ENCODE results near the gene CREM. TPM values are rescaled to one million over a fixed set of nuclear protein-coding genes. Genes with fewer than 3 reads are reported as not detected.

The CREM gene
- total RNA-seq, 1 experiment from 2014 or later: 21.4 TPM

DNA sequence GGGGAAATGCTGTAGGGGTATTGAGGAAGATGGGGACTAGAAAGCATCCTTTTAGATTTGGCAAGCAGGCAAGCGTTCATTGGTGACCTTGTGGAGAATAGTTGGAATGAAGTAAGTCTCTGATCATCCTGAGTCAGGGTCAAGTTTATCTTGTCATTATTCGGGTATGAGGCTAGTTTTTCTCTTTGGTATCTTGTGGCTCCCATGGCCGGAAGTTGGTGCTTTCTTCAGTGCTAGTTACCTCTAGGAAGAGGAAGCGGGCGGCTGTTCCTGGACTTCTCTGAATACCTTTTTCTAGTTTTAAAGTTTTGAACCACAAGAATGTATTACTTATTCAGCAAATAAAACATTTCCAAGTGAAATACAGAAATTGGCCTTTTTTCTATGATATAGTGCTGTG, 9.2 kb downstream of the CREM start:
- Histone ChIP-seq H3K4me1 (ENCODE audit: control insufficient read depth in 1 of 2, insufficient read depth in 2 of 2, low read length in 2 of 2) (no peaks in the 10 kb centered on the region), H3K79me2 (ENCODE audit: insufficient read depth, low read length) (peaks cover 1% of the 10 kb centered on the region; the same call in 1 of the 2 replicates), H3K4me2 (ENCODE audit: low read length) (no peak overlapping the region), H2AFZ (ENCODE audit: low read depth, low read length, poor library complexity, severe bottlenecking) (no peak overlapping the region), H3K9me2 (ENCODE audit: insufficient read depth) (no peaks in the 10 kb centered on the region), H3K27me3 (ENCODE audit: insufficient read depth, low read length) (no peaks in the 10 kb centered on the region), H4K20me1 (ENCODE audit: insufficient read depth) (no peaks in the 10 kb centered on the region), H3K36me3 (ENCODE audit: control insufficient read depth in 1 of 2, insufficient read depth in 2 of 2, low read length in 2 of 2) (no peaks in the 10 kb centered on the region), H3K9me3 (ENCODE audit: control insufficient read depth in 1 of 2, insufficient read depth in 1 of 2, low read depth in 1 of 2, low read length in 2 of 2) (no peaks in the 10 kb centered on the region), H3K4me3 (replicated peaks in 1 of 2; ENCODE audit: low read depth in 1 of 2, low read length in 2 of 2) (no peak overlapping the region), H3K9ac (ENCODE audit: low read length) (no peak overlapping the region), H3K27ac (ENCODE audit: low read depth, low read length) (no peak overlapping the region)
- ChIA-PET RAD21 (ENCODE audit: low non-redundant PET in 1 of 2, low total read pairs in 2 of 2, uncharacterized antibody in 2 of 2, unreplicated experiment in 2 of 2) (no interaction called here), CTCF (no interaction called here), POLR2A (no interaction called here)
- DNase-seq (ENCODE audit: low read depth, low spot score) (no peak), ATAC-seq (no peak)
- BruUV-seq (replicated peaks): no TSS peak
- intact Hi-C loops (cut with micrococcal nuclease): no loop called here
- TF ChIP-seq MAX (IDR thresholded peaks at IDR 0.05) (no peak), POLR2A (IDR thresholded peaks at IDR 0.05; ENCODE audit: borderline replicate concordance, extremely low read depth, insufficient read depth, insufficient read length) (no peak), EZH2 (IDR thresholded peaks at IDR 0.05) (no peak), JUND (IDR thresholded peaks at IDR 0.05) (no peak), EZH2phosphoT487 (IDR thresholded peaks at IDR 0.05; ENCODE audit: borderline replicate concordance) (no peak), EGR1 (IDR thresholded peaks at IDR 0.05; ENCODE audit: low read depth) (no peak), REST (IDR thresholded peaks at IDR 0.05; ENCODE audit: low read depth) (no peak)

All from HCT116 (cell line).